ENCODE data around the gene OTOA.
"Not testable (repeated sequence)": the region's sequence is repeated elsewhere in the genome, so short reads cannot be mapped to it uniquely, and the experiment has no call there.

Gene OTOA

DNA sequence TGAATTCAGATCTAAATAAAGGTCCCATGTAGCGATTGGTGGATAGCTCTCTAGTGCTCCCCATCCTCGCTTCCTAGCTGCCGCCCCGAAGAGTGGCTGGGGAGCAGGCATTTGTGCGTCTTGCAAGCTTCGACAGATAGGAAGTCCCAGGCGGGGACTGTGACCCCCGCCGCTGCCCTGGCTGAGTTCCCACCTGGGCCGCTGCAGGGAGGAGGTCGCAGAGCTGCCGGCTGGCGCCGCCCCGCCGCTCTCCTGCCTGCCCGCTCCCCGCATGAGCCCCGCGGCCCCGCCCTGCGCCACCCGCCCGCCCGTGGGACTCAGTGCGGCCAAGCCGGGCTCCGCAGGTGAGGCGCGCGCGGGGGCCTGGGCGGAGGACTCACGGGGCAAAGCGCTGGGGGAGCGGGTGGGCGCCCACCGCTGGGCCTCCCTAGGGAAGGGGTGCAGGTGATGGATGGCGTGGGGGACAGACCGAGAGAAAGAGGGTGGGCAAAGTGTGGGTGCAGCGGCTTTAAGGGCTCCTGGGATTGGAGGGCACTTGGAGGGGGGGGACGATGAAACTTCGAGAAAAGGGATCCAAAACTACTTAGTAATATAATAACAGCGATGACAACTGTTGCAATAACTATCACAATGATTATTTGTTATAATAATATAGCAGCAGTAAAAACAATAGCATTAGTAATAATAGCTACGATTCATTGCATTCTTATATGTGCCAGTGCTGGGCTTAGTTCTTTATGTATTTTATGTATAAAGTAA, at the start of gene OTOA:
OTOA (plus strand) TSS at position 80 of the 759 bp plus-strand sequence. CDS start 14,547 bp downstream, outside the sequence.
- no peak for DNase-seq (ENCODE audit: low spot score)

DNA sequence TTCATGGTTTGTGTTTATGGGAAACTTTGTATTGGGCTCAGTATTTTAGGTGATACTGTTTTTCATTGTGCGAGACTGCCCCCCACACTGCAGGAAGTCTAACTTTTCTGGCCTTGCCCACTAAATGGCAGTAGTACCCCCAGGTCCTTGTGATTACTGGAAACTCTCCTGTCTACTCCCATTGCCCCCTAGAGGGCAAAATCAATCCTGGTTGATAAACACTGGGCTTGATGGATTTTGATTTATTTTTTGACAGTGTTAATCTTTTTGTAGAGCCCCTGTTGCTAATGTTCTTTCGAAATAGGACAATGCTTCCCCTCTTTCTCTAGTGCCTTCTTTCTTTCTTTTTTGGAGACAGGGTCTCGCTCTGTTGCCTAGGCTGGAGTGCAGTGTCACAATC, 48.9 kb upstream of the OTOA start:
- DNase-seq (ENCODE audit: low spot score) = no peak

DNA sequence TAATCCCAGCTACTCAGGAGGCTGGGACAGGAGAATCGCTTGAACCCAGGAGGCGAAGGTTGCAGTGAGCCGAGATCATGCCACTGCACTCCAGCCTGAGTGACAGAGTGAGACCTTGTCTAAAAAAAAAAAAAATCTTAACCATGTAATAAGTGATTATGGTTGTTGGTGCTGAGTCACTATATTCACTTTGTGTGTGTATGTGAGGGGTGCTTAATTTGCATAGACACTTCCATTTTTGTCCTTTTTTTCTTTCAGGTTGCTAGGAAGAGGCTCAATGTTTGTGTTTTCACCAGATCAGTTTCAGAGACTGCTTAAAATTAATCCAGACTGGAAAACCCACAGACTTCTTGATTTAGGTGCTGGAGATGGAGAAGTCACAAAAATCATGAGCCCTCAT, 46.2 kb upstream of the OTOA start:
- no peak for DNase-seq (ENCODE audit: low spot score)

DNA sequence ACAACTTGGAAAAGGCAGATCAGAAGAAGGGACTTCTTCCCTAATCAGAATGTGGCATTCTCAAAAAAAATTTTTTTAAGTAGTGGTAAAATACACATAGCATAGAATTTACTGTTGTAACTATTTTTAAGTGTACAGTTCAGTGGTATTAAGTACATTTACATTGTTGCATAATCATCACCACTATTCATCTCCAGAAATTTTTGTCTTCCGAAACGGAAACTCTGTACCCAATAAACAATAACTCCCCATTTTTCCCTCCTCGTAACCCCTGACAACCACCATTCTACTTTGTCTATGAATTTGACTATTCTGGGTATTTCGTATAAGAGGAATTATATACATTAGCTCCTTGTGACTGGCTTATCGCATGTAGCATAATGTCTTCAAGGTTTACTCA, 45.5 kb upstream of the OTOA start:
- no peak for DNase-seq (ENCODE audit: low spot score)

DNA sequence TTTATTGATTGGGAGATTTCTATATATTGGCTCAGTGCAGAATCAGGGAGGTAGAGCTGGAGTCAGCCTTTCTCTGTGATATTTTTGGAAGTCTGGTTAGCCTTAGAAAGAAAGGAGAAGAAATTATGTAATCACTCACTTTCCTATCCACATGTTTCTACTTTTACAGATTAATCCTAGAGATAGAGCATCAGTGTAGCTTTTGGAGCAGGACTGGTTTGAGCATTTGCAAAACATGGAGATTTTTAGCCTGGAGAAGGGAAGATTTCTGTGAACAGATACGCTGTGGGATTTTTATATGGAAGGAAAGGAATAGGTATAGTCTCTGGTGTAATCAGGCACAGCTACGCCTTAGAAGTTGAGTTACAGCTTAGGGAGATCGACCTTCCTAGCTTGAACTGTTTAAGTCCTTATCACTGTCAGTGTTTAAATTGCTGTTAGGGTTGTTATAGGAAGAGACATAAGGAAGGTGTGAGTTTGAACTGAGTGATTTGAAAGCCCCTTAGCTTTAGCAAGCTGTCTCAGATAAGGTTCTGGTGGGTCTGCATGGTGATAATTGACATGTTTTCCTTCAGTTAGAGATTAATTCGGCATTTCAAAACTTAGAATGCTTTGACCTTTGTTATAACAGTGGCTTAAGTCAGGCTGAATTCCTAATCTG, 43.9 kb upstream of the OTOA start:
- no peak for DNase-seq (ENCODE audit: low spot score)

DNA sequence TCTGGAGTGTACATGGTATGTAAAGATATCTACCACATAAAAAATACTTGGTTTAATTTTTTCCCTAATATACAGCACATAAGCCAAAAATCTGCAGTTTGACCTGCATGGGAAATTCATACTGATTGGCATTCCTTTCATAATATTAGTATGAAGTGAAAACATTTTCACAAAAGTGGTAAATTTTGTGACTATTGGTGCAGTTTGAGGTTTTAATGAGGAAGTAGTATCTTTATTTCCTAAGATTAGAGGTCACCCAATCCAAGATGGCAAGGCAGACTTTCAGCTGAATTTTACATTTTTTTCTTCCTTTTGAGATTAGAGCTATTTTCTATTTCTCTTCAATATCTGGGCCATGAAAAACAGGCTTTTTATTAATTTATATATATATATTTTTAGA, 43.2 kb upstream of the OTOA start:
- DNase-seq (ENCODE audit: low spot score) = no peak

DNA sequence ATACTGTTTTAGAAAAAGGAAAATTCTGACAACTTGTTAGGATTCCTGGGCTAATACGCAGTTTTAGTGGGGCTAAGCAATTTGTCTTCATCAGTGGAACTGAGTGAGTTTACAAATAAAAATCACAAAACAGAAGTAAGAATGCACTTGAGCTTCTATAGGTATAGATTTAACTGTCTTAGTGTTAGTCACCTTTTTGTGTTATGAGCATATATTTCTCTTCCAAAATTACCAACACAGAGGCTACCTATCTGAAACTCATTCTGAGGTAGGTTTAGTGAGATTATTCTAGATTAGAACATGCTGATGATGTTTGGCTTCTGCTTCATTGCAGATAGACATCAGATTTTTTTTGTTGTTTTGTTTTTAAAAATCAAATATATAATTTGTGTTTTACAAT, 41.2 kb upstream of the OTOA start:
- no peak for DNase-seq (ENCODE audit: low spot score)

DNA sequence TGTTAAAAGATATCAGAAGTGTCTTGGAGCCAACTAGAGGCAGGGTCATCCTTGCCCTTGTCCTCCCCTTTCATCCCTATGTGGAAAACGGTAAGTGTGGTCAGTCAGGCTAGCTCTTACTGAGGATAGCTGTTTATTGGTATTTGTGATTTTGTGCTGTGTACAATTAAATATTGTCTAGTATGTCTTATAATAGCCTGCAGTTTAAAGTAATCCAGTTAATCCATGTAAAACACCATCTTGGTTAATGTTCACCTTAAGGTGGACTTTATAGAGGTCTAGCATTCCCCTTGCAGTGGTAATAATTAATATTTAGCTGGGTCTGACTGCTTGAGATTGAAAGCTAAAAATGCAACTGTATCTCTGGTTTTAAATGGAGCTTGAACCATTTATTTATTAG, 38.7 kb upstream of the OTOA start:
- no peak for DNase-seq (ENCODE audit: low spot score)

DNA sequence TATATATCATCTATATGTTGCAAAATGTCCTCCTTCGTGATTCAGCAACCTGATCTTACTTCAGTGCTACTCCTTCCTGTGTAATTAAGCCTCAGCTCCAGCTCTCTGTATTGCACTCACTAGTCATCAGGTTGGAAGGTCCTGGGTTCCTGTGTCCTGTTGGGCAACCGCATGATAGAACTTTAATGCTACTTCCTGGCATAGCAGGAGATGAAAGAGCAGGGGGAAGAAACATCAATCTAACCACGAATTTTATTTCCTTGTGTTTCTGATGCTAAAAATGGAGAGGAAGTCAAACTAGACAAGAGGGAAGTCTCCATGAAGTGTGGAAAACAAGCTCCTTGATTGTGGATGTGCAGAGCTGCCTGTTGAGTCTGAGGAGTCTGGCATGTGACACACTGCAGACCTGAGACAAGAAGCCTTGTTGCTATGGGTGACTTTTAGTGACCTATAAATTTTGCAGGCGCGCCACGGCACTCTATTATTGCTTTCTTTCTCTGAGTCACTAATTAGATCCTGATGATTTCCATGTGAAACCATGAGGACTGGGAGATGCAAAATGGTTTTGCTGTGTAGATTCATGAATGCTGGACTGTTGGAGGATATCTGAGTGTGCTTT, 37.0 kb upstream of the OTOA start:
- DNase-seq (ENCODE audit: low spot score) = no peak

DNA sequence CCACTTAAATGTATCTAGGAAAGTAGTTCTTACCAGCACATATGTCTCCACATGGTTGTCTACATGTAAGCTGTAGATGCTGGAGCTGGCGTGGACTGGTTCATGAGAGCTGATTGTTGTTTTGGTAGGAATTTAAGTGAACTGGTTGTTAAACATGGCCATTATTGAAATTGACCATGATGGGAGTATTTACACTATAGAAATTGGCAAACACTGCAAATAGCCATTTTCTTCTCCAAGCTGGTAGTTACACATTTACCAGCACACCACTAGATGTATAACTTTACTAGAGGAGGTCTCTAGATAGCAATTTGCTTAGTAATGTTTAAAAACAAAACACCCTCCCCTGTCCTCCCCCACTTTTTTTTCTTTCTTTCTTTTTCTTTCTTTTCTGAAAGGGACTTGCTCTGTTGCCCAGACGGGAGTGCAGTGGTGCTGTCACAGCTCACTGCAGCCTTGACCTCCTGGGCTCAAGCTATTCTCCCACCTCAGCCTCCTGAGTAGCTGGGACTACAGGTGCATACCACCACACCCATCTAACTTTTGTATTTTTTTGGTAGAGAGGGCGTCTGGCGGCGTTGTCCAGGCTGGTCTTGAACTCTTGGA, 35.5 kb upstream of the OTOA start:
- no peak for DNase-seq (ENCODE audit: low spot score)

DNA sequence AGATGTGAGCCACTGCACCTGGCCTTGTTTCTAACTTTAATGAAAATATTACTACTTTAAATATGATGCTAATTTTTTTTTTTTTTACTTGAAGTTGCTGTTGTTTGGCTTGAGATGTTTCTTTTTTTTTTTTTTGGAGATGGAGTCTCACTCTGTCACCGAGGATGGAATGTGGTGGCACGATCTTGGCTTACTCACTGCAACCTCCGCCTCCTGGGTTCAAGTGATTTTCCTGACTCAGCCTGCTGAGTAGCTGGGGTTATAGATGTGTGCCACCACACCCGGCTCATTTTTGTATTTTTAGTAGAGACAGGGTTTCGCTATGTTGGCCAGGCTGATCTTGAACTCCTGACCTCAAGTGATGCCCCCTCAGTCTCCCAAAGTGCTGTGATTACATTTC, 35.0 kb upstream of the OTOA start:
- no peak for DNase-seq (ENCODE audit: low spot score)

DNA sequence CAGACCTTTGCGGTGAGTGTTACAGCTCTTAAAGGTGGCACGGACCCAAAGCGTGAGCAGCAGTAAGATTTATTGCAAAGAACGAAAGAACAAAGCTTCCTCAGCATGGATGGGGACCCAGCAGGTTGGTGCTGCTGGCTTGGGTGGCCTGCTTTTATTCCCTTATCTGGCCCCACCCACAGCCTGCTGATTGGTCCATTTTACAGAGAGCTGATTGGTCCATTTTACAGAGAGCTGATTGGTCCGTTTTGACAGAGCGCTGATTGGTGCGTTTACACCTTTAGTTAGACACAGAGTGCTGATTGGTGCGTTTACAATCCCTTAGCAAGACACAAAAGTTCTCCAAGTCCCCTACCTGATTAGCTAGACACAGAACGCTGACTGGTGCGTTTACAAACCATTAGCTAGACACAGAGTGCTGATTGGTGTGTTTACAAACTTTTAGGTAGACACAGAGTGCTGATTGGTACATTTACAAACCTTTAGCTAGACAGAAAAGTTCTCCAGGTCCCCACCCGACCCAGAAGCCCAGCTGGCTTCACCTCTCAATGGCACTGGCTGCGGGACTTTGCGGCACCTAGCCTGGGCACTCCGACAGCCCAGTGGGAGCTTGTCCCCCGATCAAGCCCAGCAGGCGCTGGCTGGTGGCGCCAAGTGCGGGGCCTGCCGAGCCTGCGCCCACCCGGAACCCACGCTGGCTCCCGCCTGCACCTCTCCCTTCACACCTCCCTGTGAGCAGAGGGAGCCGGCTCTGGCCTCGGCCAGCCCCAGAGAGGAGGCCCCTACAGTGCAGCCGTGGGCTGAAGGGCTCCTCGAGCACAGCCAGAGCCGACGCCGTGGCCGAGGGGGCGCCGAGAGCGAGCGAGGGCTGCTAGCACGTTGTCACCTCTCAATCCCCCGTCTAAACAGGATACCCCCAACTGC, 33.9 kb upstream of the OTOA start:
- not testable (repeated sequence) for DNase-seq (ENCODE audit: low spot score)

DNA sequence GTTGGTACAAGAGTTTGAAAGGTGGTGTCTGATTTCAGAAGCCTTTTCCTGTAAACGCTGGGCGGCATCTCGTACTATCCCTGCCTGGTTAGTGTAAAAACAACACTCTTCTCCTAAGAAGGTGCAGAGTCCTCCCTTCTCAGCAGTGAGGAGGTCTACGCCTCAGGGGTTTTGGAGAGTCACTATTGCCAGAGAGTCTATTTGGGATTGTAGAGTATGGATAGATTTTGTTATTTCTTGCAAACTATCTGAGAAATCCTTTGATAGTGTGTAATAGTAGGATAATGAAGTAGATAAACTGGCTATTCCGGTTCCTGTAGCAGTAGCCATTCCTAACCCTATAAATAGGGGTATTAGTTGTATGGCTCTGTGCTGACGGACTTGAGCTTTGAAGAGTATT, 32.9 kb upstream of the OTOA start:
- DNase-seq (ENCODE audit: low spot score) = not testable (repeated sequence)

DNA sequence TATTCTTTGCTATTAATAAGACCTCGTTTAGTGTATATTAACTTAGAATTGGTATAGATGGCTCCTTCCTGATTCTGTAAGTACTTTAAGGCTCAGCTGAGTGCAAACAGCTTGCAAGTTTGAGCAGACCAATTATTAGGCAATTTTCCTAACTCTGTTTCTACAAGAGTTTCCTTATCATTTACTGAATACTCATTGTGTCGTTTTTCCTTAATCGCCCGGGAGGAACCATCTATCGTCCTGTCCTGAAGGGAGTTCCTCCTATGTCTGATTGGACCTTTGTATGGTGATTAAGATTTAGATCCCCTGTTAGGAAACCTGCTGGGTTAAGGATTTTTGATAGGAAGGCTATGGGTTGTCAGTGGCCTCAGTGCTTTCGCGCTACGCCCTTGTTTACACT, 32.4 kb upstream of the OTOA start:
- not testable (repeated sequence) for DNase-seq (ENCODE audit: low spot score)

DNA sequence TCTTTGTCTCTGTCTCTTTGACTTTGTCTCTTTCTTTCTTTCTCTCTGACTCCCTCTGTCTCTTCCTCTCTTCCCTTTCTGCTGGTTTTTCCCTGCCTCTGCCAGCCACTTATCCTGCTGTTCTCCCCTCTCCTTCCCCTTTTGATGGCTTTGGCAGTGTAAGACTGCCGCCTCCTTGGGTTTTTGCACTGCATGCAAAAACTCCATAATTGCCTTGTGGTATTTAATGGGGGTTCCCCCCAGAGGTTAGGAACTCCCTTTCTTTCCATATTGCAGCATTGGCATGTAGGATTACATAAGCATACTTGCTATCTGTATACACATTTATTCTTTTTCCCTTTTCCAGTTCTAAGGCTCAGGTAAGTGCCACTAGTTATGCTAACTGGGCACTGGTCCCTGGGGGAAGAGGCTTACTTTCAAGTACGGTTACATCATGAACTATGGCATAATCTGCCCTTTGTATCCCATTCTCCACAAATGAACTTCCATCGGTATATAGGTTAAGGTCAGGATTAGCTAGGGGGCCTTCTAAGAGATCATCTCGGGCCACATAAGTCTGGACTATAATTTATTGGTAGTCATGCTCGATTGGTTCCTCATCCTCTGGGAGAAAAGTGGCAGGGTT, 31.7 kb upstream of the OTOA start:
- DNase-seq (ENCODE audit: low spot score) = not testable (repeated sequence)

DNA sequence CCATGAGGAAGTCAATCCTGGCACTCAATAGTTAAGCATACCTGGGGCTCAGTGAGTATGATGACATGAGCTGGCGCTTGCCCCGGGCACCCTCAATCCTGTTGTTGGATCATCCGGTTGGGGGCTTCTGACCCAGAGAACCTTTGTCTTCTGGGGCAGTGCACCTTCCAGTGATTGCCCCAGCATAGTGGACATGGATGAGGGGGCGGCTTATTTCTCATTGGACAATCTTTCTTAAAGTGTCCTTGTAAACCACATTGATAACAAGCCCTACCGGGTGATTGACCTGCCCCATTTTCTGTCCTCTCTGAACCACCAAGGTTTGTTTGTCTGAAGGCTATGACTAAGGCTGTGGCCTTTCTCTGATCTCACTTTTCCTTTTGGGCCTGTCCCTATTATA, 29.6 kb upstream of the OTOA start:
- no peak for DNase-seq (ENCODE audit: low spot score)

DNA sequence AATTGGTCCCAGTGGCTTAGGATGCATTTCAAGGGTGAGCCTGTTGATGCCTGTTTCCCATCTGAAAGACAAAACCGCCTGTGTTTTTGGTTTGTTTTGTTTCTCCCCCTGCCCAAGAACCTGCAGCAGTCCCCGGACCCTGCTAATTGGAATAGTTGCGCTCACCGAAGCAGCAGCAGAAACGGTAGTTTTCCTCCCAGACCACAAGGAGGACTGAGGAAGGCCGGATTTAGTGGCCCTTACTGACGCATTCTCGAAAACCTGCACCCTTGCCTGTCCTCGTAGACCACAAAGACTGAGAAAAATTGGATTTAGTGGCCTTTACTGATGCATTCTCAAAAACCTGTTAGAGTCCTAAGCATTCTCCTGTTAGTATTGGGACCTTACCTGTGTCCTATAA, 28.1 kb upstream of the OTOA start:
- DNase-seq (ENCODE audit: low spot score) = not testable (repeated sequence)

DNA sequence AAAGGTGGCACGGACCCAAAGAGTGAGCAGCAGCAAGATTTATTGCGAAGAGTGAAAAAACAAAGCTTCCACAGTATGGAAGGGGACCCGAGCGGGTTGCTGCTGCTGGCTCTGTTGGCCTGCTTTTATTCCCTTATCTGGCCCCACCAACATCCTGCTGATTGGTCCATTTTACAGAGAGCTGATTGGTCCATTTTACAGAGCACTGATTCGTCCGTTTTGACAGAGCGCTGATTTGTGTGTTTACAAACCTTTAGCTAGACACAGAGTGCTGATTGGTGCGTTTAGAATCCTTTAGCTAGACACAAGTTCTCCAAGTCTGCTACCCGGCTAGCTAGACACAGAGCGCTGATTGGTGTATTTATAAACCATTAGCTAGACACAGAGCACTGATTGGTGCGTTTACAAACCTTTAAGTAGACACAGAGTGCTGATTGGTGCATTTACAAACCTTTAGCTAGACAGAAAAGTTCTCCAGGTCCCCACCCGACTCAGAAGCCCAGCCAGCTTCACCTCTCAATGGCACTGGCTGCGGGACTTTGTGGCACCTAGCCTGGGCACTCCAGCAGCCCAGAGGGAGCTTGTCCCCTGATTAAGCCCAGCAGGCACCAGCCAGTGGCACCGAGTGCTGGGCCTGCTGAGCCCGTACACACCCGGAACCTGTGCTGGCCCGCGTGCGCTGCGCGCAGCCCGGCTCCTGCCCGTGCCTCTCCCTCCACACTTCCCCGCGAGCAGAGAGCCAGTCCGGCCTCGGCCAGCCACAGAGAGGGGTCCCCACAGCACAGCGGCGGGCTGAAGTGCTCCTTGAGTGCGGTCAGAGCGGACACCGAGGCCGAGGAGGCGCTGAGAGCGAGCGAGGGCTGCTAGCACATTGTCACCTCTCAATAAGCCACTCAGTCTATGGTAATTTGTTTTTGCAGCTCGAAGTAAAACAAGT, 26.5 kb upstream of the OTOA start:
- no peak for DNase-seq (ENCODE audit: low spot score)

DNA sequence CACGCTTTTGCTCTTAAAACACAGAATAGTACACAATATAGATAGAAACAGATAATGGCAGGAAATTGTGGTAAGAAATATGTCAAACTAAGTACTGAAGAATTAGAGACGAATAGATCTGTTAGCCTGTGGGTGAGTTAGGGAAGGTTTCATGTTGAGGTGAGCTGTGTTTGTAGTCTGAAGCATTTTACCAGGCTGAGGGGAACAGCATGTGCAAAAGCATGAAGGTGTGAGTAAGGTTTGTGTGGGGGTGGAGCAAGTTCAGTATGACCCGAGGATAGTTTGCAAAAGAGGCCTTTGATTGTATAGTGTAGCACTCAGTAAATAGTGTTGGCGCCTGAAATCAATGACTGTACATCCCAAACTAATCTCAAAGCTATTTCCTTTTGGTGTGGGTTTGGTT, 25.2 kb upstream of the OTOA start:
- DNase-seq (ENCODE audit: low spot score) = peak; percentile 70

DNA sequence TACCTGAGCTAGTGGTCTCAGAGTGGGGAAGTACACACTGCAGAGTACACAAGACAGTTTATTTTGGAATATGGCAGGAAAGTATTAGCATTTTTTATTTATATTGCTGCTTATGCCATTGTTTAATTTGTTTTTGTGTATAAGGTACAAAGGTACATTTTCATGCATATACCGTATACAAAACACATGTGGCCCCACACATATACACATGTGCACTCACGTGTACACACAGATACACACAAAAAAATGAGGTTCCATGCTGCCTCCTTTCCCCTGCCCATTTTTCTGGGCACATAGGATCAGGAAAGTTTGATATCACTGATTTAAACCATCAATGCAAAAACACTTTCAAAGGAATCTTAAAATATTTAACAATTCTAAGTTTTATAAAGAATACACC, 24.3 kb upstream of the OTOA start:
- DNase-seq (ENCODE audit: low spot score) = no peak
